ENCODE data around the gene TTC3.

Gene TTC3

GRCh38 chr21:37176716-37177115 lies 103.7 kb downstream of the TTC3 start:
- TF ChIP-seq CTCF (IDR thresholded peaks at IDR 0.05; ENCODE audit: low read depth, low read length, missing control alignments), result no peak
- DNase-seq (ENCODE audit: low read depth), result no peak
- H3K4me3 ChIP-seq (ENCODE audit: low read depth, low read length), result no peak overlapping the region

- no peak overlapping the region for H3K4me3 ChIP-seq (ENCODE audit: low read depth, low read length)
- no peak for DNase-seq (ENCODE audit: low read depth)
- TF ChIP-seq CTCF (IDR thresholded peaks at IDR 0.05; ENCODE audit: low read depth, low read length, missing control alignments), result no peak
Observed at GRCh38 chr21:37181059-37181458, 108.0 kb downstream of the TTC3 start.

- no peak for TF ChIP-seq CTCF (IDR thresholded peaks at IDR 0.05; ENCODE audit: low read depth, low read length, missing control alignments)
- no peak for DNase-seq (ENCODE audit: low read depth)
- H3K4me3 ChIP-seq (ENCODE audit: low read depth, low read length), result no peak overlapping the region
Observed at GRCh38 chr21:37182222-37182621, 109.2 kb downstream of the TTC3 start.

- TF ChIP-seq CTCF (IDR thresholded peaks at IDR 0.05; ENCODE audit: low read depth, low read length, missing control alignments), result no peak
- H3K4me3 ChIP-seq (ENCODE audit: low read depth, low read length), result no peak overlapping the region
- DNase-seq (ENCODE audit: low read depth), result no peak
Observed at GRCh38 chr21:37183749-37184148, 110.7 kb downstream of the TTC3 start.

DNA sequence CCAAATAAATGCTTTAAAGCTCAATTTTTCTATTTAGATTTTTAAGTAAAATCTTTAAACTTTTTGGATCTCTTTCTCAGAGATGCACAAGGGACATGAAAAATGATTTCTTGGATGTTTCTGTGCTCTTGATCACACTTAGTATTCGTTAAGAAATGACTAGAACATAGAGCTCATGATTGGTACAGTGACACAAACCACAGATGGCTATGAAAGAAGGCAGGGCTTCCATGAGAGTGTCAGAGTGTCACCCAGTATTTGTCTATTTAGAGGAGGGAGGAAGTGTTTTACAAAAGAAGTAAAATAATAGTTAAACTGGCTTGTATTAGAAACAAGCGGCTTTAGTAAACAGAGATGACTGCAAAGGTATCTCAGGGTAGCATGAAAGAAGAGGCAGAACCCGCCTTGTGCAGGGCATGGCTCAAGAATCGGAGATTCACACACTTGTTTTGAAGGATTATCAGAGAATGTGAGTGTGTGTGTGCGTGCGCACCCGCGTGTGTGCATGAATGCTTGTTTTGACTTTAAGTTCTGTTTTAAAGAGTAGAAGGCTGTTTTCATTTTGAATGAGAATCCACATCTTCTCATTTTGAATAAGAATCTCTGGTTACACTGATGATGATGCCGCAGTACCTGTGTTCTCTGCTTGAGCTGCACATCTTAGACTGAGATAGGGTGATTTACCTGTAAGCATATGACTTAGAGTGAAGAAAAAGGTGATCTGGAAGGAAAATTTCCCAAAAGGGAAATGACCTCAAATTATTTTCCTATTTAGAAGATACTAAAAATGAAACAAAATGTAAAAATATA lies 111.9 kb downstream of the TTC3 start:
- no peak overlapping the region for H3K4me3 ChIP-seq (ENCODE audit: low read depth, low read length)
- DNase-seq (ENCODE audit: low read depth), result no peak
- TF ChIP-seq CTCF (IDR thresholded peaks at IDR 0.05; ENCODE audit: low read depth, low read length, missing control alignments), result no peak

DNA sequence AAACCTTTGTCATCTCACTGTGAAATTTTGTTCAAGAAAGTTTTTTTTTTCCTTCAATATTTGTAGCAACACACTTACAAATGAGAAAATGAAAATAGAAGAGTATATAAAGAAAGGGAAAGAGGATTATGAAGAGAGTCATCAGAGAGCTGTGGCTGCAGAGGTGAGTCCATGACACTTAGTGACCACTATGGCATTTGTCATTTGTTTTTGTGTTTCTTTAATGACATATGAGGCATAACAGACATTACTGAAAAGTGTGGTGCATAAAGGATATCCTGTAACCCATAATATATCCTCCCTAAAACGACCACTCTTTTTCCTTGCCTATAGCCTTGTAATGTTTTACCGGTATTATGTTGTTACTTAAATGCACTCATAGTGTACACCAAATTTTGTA lies 113.9 kb downstream of the TTC3 start:
- TF ChIP-seq CTCF (IDR thresholded peaks at IDR 0.05; ENCODE audit: low read depth, low read length, missing control alignments), result no peak
- no peak overlapping the region for H3K4me3 ChIP-seq (ENCODE audit: low read depth, low read length)
- DNase-seq (ENCODE audit: low read depth), result no peak

DNA sequence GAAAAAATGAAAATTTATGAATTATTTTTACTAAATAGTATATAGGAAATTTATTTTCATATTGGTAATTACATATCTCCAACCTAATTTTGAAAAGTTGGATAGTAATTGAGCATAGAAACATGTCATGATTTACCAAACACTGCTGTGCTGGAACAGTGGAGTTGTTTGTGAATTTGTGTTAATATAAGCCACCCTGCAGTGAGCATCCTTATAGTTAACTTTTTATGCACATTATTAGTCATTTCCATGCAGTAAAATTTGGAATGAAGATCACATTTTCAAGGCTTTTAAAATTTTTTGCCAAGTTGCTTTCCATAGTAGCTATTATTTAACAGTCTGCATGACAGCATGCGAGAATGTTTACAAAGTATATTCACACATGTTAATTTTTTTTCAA lies 115.8 kb downstream of the TTC3 start:
- no peak for TF ChIP-seq CTCF (IDR thresholded peaks at IDR 0.05; ENCODE audit: low read depth, low read length, missing control alignments)
- no peak for DNase-seq (ENCODE audit: low read depth)
- no peak overlapping the region for H3K4me3 ChIP-seq (ENCODE audit: low read depth, low read length)
